ENCODE measurements around the gene SMARCA4.

DNA sequence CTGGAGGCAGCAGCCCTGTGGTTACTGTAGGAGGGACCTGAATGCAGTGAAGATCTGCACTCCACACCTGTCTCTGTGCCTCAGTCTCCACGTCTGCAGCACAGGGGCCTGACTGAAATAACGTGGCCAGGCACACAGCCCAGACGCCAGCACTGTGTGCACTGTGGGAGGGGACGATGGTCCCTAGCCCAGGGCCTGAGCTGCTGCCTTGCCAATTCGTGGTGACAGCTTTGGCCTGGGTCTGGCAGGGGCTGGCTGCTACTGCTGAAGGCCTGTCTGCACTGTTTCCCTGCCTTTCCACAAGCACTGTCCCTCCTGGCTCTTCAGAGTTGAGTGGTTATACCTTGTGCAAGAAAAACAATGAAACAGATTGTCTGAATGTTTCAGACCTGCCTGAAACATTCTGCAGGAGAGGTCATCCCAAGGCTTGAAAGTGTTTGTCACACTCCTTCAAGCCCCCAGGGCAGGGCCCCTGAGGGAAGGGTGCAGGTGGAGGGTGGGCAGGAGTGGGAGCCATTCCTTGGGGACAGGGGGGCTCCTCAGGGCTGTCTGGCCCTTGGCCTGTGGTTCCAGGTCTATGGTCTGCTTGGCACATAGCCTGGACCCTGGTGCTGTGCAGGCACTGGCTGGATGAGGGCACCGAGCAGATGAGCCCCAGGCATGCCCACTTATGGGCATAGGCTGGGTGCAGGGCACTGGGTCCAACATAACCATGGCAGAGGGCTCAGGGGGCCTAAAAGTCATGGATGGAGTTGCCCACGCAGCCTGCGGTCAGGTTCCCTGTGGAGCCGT lies 89.7 kb downstream of the SMARCA4 start:
- TF ChIP-seq BHLHE40 (IDR thresholded peaks at IDR 0.05; ENCODE audit: borderline replicate concordance) (no peak), HDGF (IDR thresholded peaks at IDR 0.05; ENCODE audit: borderline replicate concordance) (no peak), ELF4 (IDR thresholded peaks at IDR 0.05) (no peak), SP1 (IDR thresholded peaks at IDR 0.05) (no peak), FOXA1 (IDR thresholded peaks at IDR 0.05) (no peak)
- TF ChIP-seq, protein P1, sequence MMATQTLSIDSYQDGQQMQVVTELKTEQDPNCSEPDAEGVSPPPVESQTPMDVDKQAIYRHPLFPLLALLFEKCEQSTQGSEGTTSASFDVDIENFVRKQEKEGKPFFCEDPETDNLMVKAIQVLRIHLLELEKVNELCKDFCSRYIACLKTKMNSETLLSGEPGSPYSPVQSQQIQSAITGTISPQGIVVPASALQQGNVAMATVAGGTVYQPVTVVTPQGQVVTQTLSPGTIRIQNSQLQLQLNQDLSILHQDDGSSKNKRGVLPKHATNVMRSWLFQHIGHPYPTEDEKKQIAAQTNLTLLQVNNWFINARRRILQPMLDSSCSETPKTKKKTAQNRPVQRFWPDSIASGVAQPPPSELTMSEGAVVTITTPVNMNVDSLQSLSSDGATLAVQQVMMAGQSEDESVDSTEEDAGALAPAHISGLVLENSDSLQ (IDR thresholded peaks at IDR 0.05): no peak
